GM21367 (cell line): ENCODE measurements around the gene MED25.
A peak's percentile ranks its signal among the peaks of the same experiment; 100 is the strongest.

ENCODE experiments used
- ATAC-seq: cut with Tn5 transposase; IDR thresholded peaks from one replicate; pipeline ENCODE4 v1.9.1; 2021; ENCODE audit not compliant: unreplicated experiment

Gene MED25

DNA sequence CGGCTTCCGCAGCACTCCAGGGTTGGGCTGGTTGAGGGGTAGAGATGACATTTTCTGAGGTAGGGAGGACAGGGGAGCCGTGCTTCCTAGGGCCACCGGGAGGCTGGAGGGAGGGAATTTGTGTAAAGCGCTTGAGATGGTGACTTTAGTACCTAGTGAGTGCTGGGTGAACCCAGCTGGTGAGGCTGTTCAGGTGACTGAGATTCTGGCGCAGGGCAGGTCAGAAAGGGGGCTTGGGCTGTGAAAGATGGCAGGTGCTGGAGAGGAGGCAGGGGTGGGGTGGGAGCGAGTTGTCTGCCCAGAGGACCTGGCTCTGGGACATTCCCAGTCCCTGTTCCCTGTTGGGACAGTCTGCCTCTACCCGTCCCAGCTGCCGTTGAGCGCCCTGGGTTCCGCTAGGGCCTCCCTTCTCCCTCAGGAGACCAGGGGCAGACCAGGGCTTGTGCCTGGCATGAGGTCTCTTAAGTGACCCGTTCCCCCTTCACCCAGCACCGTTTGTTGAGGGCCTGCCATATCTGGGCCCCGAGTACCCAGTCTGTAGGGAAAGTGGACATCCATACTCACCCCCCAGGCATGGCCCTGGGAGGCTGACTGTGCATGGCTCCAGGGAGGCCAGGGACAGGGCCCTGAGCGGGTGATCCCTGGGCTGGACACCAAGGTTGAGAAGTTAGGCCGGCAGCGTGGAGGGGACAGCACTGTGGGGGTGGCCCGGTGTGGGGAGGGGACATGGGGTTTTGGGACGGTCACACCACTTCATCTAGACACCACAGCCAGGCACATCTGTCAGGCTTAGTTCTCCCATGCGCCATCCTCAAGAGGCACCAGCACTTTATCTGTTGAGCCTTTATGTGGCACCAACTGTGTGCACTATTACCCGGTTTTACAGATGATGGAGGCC, 37.8 kb downstream of the MED25 start:
- ATAC-seq: no peak

DNA sequence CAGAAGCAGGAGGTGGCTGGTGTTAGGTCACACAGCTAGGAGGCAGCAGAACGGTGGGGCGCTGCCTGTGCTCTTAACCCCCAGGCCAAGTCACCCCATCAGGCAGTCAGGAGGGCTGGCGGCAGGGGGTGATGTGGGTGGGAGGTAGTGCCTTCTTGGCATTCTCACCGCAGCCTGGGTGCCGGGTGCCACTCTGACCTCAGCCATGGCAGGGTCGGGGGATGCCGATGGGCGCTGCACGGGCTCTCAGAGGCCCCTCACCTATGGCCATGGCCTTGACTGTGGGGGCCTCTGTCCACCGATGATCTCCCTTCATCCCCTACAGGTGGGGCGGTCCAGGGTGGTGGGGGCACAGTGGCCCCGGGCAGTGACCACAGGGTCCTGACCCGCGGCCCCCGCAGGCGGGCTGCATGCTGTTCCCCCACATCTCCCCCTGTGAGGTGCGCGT, 38.5 kb downstream of the MED25 start:
- ATAC-seq: no peak

DNA sequence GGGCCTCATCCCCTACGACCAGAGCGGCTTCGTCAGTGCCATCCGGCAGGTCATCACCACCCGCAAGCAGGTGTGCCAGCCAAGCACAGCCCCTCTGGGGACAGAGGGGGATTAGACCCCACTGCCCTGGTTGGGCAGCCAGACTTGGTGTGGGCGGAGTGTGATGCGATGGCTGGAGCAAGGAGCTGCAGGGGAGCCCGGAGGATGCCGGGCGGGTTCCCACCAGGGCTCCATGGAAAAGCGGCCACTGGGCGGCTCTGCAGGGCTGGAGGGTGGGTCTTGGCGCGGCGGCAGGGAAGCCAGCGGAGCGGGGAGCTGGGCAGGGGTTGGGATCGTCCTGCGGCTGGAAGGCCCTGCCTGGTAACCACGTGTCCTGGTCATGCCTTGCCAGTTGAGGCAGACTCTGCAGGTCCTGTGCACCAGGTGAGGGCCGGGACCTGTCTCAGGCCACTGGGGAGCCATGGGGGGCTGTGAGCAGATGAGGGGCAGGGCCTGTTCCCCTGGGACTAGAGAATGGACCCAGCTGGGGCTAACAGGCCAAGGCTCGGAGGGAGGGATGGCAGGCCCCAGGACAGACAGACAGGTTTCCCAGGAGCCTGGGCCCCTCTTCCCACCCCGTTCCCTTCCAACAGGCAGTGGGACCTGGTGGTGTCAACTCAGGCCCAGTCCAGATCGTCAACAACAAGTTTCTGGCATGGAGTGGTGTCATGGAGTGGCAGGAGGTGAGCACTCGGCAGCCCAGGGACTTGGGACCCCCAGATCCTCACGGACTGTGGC, 39.2 kb downstream of the MED25 start:
- no peak for ATAC-seq

DNA sequence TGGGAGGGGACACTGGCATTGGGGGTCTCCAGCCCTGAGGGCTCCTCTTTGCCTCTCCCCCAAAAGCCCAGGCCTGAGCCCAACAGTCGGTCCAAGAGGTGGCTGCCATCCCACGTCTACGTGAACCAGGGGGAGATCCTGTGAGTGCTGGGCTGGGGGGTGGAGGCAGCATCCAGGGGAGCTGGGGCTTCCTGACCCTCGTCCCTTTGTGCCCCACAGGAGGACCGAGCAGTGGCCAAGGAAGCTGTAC, 39.7 kb downstream of the MED25 start:
- ATAC-seq: no peak

DNA sequence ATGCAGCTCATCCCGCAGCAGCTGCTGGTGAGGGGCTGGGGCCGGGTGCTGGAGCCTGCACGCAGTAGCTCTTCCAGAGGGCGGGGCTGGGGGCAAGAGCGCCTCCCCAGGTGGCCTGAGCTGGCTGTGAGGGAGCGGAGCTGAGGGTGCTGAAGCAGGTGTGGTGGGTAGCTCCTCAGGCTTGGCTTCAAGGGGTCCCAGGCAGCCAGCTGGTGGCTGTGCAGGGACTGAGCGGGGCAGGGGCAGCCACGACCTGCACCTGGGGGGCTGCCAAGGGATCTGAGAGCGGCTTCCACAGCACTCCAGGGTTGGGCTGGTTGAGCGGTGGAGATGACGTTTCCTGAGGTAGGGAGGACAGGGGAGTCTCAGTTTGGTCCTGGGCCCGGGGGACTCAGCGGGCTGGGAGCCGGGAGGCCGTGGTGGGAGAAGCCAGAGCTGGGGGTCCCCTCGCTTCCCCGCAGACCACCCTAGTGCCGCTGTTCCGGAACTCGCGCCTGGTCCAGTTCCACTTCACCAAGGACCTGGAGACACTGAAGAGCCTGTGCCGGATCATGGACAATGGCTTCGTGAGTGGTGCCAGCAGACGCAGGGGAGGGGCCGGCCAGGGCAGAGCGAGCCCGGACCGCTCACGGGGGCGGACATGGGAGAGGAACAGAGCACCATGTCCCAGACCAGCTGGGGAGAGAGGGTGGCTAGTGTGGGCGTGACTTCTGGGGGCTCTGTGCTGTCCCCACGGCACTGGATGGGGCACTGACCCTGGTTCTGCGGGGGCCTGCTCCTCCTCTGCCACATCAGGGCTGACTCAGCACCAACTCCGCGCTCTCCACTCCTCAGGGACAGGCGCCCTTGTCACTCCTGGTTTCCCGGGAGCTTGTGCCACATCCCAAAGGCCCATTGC, 40.2 kb downstream of the MED25 start:
- ATAC-seq: no peak

DNA sequence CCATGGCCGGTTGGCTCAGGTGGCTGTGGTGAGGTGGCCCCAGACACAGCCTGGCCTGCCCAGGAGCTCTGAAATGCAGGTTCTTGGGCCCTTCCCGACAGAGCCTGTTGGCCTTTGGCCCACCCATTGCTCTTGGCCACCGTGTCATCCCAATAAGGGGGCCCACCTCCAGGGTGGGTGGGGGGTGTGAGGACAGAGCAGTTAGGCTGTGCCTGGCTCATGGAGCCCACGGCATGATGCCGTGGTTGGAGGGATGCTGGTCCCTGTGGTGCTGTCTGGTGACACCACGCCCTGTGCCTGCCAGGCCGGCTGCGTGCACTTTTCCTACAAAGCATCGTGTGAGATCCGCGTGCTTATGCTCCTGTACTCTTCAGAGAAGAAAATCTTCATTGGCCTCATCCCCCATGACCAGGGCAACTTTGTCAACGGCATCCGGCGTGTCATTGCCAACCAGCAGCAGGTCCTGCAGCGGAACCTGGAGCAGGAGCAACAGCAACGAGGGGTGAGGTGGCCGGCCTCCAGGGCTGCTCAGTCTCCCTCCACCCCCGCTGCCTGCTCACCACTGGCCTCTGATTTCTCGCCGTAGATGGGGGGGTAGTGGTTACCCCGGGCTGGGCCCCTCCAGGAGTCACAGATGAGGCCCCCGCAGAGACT, 41.7 kb downstream of the MED25 start:
- no peak for ATAC-seq

DNA sequence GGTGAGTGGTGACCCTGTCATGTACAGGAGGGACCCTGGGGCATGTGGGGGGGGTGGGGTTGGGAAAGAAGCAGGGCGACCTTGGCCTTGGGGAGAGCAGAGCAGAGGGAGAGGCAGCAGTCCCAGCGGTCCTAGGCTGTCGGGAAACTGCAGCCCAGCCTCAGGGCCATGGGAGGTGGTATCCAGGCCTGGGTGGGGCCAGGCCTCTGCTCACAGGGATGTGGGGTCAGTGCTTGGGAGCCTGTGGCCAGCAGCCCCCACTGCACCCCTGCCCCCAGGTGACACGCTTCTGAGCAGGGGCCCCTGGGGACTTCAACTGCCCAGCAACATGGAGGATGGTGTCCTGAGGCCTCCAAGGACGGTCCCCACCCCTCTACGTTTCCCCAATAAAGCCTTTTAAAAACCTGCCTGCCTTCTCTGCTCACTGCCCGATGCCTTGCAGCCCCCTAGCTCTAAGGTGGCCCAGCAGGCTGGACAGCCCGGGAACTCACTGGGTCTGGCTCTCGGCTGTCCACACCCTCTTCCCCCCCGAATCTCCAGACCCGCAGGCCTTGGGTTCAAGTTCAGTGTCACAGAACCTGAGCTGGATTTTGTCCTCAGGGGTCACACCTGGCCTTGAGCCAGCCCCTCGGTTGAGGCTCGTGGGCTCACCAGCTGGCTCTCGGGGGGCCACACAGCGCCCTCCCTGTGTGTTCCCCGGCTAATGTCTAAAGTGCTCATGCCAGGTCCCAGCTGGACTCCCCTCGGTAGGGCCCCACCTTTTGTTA, 42.4 kb downstream of the MED25 start:
- no peak for ATAC-seq

DNA sequence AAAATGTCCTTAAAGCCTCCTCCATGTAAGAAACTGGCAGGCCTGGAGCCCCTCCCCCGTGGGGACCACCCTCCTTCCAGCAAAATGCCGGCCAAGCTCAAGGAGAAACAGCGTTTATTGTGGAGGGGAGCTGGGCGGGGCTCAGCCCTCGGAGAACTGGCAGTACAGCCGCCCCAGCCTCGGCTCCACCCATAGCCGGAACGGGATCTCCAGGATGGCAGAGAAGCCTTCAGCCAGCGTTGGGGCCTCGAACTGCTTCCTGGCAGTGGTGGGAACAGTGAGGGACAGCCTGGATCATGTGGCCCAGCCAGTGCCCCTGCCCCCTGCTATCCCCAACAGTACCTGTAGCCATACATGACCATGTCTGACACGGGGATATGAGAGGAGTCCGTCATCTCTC, 43.0 kb downstream of the MED25 start:
- no peak for ATAC-seq

DNA sequence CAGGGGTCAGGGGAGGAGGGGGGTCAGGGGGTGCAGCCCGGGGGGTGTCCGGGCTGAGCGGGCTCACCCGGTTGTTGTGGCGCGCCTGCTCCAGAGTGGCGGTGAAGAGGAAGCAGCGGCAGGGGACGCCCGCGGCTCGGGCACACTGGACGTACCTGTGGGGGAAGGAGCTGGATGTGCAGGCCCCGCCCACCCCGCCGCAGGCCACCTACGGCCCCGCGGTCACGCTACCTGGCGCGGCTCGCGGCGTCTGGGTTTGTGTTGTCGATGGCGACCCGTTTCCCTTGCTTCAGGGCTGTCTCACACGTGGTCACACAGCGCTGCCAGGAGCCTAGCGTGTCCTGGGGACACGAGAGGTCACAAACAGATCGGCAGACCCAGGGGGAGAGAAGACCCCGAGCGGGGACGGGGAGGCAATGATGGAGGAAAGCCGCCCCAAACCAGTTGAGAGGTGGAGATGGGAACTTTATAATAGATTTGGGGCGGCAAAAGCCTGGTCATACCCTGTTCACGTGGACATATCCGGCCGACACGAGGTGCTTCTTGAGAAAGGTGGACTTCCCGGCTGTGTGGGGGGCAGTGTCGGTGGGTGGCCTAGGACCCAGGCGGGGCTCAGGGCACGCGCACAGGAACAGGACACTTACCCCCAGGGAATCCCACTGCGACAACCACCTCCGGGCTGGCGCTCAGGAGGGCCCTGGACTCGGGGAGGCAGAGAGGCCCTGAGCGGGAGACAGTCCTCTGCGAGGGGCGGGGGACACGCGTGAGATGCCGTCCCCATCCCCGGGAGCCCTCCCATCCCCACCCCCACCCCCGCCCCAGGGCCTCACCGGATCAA, 43.7 kb downstream of the MED25 start:
- no peak for ATAC-seq

DNA sequence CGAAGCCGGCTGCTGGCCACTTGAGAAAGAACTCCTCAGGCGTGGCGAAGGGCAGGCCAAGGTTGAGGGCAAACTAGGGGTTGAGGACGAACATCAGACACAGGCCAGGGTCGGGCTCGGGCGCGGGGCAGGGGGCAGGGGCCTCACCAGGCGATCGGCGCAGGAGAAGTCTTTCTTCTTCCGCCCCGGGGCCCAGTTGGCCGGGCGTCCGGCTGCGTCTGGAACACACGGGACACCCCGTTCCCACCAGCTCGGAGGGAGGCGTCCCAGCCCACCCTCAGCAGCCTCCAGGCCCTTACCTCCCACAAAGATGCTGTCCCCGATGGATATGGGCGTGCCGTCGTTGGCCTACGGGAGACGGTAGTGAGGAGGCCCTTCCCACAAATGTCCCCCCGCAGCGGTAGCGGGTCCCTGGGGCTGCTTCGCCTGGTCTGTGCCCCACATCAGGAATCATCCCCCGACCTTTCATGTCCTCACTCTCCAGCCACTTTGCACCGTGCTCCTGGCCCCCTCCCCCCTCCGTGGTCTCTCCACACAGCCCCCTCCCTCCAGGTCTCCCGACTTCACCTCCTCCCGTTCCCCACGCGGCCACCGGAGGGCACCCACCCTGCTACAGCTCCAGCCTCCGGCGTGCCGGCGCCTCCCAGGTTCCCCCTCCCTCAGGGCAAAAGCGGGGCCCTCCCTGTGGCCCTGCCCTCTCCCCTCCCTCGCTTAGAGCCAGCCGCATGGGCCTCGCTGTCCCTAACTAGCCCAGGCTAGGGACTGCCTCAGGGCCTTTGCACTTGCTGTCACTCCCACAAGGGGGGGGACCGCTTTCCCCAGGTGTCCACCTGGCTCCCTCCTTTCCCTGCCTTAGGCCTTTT, 44.5 kb downstream of the MED25 start:
- ATAC-seq: no peak

DNA sequence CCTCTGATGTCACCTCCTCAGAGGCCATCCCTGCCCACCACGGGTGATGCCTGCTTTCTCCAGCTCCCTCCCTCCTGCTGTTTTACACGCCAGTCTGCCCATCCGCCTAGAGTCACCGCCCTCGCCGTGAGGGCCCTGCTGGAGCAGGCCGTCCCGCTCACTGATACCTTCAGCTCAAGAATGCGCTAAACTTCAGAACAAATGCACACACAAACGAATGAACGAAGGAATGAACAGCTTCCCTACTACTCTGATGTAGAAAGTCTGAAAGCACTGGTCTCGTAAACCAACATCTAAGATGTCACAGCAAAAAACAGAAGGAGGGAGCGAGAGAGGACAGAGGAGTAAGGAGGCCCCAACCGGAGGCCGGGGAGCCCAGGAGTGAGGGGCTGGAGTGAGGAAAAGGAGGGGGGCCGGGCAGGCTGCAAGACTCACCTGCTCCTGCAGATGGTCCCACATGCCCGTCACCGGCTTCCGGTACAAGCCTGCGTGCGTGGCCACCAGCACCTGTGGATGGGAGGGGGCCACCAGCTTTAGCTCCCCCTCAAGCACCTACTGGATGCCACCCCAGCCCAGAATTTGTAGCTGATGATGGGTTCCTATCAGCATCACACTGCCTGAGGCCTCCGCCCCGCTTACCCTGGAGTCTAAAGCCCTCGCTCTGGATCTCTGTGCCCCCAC, 45.3 kb downstream of the MED25 start:
- no peak for ATAC-seq

DNA sequence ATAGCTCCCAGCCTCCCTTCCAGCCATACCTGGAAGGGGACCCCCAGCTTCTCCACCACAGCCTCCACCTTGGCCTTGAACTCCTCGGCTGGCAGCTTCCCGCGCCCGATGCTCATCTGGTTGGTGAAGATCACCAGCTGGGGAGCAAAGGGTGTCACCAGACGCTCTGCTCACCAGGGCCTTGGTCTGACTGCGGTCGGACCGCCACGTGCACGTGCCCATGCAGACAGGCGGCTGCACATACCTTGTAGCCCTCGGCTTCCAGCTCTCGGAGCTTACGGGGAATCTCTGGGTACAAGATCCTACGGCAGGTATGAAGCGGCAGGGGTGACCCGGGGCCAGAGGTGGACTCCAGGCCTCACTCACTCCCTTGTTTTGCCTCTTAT, 45.8 kb downstream of the MED25 start:
- ATAC-seq: no peak

DNA sequence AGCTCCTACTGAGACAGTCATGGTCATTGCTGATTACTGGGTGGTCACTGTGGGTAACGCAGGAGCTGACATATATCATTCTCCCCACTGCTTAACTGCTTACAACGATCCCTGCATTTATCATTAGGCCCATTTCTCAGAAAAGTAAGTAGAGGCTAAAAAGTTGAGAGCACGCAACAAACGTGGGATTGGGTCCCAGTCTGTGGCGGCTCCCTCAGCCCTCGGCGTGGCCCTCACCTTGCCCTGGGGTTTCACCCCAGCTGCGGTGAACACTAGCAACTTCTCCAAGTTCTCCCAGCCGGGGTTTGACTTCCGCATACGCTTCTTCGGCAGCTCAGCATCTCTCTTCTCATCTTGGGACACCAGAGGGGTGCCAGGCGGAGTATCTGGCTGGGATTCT, 46.8 kb downstream of the MED25 start:
- no peak for ATAC-seq

DNA sequence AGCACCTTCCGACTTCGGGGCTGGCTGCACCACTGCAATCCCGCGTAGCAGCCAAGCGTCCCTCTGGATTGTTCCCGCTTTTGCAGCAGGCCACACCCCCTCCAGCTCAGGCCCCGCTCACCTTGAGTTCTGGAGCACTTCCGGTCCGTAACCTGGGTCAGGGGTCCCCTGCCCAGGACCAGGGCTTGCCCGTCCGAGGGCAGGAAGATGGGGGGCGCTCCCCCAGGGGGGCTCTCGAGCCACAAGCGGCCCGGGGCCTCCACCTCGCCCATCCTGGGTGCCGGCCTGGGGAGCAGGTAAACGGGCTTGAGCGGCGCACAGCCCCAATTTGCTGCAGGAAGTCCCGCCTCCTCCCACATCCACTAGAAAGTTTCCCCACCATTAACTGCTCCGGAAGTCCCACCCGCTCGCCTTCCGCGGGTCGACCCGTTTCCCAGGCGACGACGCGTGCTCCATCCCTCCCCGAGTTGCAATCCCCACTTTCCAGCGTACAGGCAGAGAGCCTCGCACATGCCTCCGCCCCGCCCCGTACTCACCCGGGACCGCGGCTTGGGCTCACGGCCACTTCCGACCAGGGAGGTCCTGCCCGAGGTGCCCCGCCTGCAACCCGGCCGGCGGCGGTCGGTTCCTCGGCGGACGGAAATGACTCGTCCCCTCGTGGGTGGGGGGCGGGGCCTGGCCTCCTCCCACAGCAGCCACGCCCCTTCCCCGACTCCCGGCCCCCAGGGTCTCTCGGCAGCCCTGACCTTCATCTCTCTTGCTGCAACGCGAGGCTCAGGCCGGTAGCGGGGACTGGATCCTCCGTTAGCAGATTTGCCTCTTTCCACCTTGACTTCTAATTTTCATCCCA, 49.1 kb downstream of the MED25 start, which contains the start of gene PNKP:
Gene PNKP, minus strand, starts transcription at position 644 of the 850 bp plus-strand sequence. Its CDS starts 372 bp downstream, at position 272.
- peak; percentile 25 for ATAC-seq

DNA sequence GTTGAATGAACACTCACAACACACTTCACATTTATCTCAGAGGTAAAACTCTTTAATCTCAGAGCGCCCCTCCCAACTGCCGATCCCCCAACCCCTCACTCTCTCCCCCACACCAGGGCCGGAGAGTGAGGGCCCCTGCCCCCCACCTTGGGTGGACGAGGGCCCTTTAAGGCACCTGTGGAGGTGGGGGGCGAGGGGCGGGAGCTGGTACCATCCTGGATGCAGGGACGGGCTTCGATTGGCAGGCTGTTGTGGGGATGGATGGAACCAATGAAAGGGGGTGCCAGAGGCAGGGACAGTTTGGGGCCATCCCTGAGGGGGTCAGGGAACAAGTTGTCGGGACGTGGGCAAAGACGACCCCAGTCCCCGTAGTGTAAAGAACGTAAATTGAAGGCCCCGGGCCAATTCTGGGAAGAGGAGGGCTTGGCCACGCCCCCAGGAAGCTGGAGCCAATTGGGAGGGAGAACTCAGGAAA, 51.0 kb downstream of the MED25 start:
- ATAC-seq: no peak

DNA sequence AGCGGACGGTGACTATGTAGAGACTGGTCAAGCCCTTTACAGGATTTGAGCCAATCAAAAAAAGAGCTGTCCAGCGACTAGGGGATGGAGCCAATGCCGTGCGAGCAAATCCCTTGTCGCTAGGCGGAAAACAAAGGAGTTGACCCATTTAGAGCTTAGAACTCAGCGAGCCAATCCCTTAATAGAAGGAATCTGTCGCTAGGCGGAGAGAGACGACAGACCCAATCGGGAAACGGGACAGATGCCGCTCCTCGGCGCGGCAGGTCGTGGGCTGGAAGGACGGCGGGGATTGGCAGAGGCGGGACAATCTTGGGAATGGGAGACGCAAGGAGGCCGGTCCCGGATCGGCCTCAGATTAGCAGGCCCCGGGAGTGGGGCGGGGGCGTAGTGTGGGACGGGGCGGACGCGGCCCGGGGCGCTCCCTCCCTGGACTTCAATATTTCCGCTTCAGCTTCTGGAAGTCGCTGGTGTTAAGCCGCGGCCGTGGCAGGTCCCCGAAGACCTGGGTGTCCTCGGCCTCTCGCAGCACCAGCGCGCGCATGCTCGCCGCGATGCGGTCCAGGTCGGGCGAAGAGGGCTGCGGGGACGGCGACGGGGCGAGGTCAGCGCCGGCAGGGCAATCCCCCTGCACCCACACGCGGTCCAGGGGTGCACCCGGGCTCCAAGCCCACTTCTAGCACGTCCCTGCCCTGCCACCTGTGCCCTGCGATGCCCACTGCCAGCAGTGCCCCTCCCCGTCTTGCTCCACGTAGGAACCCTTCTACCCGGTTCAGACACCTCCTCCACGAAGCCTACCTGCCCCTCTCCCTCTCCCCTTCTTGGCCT, 51.6 kb downstream of the MED25 start:
- ATAC-seq: peak; percentile 55
